Ammon's horn (tissue), 1 donor: ENCODE data around the gene HDHD2.

Experiments used
- DNase-seq: peaks from one replicate; pipeline ENCODE4 v3.0.0-alpha.2; 2016; ENCODE audit warnings: low spot score

Gene HDHD2

DNA sequence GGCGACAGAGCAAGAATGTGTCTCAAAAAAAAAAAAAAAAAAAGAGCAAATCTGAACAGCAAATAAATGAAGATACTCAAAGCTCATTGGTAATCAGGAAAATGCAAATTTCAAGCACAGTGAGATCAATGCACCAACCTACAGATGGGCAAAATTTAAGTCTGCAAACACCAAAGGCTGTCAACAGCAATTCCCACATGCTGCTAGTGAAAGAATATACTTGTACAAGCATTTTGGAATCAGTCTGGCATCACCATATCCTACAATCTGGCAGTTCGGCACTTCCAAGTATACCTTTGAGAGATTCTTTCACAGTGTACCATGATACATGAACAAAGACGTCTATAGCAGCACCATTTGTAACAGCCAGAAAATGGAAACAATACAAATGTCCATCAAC, 4.1 kb downstream of the HDHD2 start:
- DNase-seq, result peak; percentile 23

DNA sequence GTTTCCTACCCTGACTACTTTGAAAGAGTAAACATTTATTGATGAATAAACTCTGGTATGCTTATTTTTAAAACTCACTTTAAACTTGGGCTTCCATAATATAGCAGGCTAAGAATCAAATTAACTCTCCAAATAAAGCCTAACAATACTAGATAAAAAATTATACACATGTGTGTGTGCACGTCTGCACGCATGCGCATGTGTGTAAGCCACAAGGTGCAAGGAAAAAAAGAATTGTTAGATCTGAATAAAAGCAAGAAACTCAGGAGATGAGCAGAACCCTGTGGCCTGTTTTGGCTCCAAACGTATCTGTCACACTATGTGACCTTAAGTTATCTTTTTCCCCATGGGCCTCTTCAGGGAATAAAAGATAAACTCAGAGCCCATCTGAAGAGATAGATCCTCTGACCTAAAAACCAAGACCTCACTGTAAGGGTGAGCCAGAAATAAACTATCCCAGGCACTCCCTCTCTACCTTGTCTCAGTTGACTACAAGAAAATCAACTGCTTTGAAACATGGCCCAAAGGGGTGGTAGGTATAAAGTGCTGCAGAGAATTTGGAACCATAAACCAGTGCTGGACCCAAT, 6.3 kb downstream of the HDHD2 start:
- DNase-seq, result no peak

GRCh38 chr18:47143153-47143552, 7.1 kb downstream of the HDHD2 start:
- DNase-seq, result no peak

GRCh38 chr18:47141289-47141688, 9.0 kb downstream of the HDHD2 start:
- DNase-seq, result no peak

- no peak for DNase-seq
Measured at GRCh38 chr18:47121146-47121545, 29.2 kb downstream of the HDHD2 start.

DNA sequence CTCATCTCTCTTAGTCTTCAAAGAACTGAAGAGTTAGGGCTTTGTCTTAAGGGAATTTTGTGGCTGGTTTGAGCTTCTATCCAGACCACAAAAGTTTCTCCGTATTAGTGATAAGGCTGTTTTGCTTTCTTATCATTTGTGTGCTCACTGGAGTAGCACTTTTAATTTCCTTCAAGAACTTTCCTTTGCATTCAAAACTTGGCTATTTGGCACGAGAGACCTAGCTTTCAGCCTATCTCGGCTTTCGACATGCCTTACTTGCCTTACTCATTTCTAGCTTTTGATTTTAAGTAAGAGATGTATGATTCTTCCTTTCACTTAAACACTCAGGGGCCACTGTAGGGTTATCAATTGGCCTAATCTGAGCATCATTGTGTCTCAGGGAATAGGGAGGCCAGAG, 29.9 kb downstream of the HDHD2 start:
- no peak for DNase-seq

DNA sequence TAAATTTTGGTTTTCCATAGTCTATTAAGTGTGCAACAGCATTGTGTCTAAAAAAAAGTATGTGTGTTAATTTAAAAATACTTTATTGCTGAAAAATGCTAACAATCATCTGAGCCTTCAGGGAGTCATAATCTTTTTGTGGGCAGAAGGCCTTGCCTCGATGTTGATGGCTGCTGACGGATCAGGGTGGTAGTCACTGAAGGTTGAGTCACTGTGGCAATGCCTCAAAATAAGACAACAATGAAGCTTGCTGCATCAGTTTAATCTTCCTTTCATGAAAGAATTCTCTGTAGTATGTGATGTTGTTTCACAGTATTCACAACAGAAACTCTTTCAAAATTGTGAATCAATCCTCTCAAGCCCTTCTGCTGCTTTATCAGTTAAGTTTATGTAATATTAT, 31.3 kb downstream of the HDHD2 start:
- DNase-seq, result no peak

GRCh38 chr18:47115205-47115604, 35.1 kb downstream of the HDHD2 start:
- no peak for DNase-seq

GRCh38 chr18:47113796-47114540, 36.3 kb downstream of the HDHD2 start:
- DNase-seq, result no peak

DNA sequence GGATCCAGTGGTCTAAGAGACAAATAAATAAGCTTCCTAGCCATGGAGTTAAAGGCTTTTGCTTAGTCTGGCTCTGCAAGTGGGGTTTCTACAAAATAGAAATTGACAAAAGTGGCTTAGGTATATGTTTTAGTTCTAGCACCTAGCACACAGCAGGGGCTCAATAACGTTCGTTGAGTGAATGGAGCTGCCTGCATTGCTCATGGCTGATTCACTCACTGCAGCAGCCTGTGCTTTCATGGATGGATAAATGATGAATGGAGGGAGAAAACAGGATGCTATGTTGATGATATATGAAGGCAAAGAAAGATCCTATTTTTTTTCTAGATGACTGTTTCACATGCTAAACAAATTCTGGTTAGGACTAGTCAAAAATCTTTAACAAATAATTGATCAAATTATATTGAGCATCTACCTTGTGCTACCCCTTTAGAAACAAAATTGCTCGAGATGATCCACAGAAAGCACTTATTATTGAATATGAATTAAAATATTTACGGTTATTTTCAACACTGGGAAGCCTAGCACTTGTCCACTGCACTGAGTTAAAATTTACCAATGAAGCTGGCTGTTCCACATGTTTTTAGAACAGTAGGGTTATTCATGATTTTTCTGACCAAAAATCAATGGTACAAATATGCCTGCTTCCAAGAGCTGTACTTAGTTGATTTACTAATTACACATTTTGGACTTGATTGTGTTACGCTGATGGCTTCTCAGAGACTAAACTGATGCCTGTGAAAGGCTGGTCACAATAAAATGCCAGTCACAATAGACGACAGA, 39.6 kb downstream of the HDHD2 start:
- DNase-seq, result no peak

DNA sequence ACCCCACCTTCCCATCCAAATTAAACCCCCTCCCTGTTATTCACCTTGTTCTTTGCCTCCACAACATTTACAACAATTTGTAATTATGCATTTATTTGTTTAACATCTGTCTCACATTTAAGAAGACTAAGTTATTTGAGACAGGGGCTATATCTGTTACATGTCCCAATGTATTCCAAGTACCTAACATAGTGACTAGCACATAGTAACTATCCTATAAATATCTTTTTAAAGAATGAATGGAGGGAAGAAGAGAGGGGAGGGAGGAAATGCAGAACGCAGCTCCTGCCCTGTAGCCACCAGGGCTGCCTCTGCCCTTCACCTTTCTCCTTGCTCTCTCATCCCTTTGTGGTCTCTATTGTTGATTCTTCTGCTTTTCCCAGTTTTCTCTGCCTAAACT, 40.6 kb downstream of the HDHD2 start:
- DNase-seq, result no peak

- DNase-seq, result no peak
Measured at GRCh38 chr18:47108998-47109405, 41.3 kb downstream of the HDHD2 start.

DNA sequence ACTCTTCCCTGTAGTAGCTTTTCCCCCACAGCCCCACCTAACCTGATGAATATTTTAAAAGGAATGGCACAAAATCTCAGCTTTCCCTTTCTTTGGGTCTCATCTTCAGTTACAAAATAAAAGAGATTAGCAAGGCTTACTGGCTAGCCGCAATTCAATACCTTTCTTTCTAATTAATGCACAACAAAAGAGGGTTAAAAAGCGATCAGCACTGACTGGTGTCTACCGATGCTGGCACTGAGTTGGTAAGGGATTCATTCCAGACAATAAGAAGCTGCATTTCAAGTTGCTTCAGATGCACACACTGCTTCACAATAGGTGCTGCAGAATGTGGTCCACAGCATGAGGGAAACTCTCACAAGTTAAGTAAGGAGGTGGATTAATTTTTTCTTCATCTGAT, 41.9 kb downstream of the HDHD2 start:
- DNase-seq, result no peak

DNA sequence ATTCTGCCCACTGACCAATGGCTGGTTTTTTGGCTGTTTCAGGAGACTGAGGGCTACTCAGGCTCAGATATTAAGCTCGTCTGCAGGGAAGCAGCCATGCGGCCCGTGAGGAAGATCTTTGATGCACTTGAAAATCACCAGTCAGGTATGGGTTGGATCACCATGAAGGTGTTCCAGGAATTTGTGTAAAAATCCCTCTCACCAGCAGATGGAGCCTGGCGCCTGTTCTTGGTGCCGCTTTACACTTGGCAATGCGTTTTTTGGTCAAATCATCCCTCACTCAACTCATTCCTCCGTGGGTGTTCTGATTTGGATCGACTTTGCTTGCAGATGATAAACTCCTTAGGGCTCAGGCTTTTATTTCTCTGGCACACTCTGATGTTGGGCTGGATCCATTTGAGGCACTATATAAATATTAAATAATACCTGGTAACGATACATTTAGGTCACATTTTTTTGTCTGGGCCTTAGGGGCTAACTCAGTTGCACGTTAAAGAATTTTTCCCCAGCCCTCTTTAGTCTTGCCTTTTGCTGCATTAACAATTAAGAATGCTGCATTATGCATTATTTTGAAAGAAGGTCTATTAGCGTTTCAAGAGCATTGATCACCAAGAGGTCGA, 50.0 kb downstream of the HDHD2 start:
- DNase-seq, result peak; percentile 60

GRCh38 chr18:47095810-47096209, 54.5 kb downstream of the HDHD2 start:
- no peak for DNase-seq

DNA sequence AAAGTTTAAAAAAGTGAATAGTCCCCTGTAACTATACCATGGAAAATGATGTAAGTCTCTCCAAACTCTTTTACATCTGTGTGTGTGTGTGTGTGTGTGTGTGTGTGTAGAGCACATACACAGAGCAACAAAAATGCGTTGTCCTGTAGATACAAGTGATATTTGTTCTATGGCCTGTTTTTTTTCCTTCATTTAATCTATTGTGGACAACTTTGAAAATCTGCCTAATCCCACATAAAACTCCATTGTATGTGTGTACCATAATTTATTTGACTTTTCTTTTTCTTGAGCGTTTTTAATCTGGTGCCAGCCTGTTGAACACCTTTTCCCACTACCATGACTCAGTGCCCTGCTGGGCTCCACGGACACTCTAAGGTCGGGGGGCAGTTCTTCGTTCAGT, 62.6 kb downstream of the HDHD2 start:
- no peak for DNase-seq

DNA sequence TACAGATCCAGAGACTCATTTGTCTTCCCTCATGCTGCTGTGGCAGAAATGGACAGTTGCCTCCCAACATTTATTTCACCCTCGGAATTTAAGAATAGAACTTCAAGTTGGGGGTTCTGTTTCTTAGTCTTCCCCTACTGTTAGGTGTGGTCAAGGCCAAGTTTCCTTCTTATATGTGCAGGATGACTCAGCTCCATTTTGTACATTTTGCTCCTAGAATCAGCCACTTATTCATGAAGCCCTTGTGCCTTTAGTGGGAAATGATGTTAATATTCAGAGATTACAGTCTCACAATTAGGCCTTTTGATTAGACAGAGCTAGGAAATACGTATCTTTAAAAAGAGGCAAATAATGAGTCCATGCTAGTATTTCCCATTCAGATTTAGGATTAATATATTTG, 68.7 kb downstream of the HDHD2 start:
- no peak for DNase-seq

- DNase-seq, result no peak
Measured at GRCh38 chr18:47080872-47081271, 69.4 kb downstream of the HDHD2 start.

GRCh38 chr18:47077111-47077510, 73.2 kb downstream of the HDHD2 start:
- DNase-seq, result peak; percentile 46

DNA sequence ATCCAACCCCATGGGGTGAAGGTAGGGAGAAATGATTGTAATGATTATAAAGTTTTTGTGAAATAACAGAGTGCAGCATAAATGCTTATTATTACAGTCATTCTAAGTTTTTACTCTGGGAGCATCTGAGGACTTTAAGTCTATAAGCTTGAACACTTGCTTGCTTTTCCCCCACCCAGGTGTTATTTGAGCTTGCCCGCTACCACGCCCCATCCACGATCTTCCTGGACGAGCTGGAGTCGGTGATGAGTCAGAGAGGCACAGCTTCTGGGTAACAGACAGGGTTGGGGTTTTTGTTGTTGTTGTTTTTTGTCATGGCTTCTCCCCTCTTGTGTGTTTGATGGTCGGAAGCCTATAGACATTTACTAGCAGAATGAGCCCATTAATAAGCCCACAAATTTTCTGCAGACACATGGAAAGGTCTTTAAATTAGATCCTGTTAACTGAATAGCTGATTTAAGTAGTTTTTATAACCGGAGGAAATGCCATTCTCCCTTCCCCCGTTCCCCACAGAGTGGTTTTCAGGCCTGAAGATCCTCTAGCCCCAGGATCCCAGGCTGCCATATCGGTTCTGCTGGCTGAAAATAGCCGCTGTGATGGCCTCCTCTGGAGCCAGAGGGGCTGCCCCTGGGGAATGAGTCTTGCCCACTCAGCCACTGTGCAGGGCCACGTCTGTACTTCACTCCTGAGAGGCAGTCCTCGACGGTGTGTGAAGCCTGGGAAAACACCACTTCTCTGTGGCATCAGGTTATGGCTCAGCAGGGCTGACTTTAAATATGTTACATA, 75.0 kb downstream of the HDHD2 start:
- DNase-seq, result no peak

- no peak for DNase-seq
Measured at GRCh38 chr18:47067648-47068047, 82.7 kb downstream of the HDHD2 start.

GRCh38 chr18:47063096-47063495, 87.2 kb downstream of the HDHD2 start:
- DNase-seq, result no peak
